HG03565 (cell line): Measurements from ENCODE around the gene TRMT2A.
A peak's percentile ranks its signal among the peaks of the same experiment; 100 is the strongest.
"Not testable (repeated sequence)": the region's sequence is repeated elsewhere in the genome, so short reads cannot be mapped to it uniquely, and the experiment has no call there.

Source experiments
- ATAC-seq: cut with Tn5 transposase; IDR thresholded peaks from one replicate; pipeline ENCODE4 v1.9.1; 2021; ENCODE audit warnings: mild to moderate bottlenecking, moderate library complexity; ENCODE audit not compliant: unreplicated experiment

Gene TRMT2A, protein sequence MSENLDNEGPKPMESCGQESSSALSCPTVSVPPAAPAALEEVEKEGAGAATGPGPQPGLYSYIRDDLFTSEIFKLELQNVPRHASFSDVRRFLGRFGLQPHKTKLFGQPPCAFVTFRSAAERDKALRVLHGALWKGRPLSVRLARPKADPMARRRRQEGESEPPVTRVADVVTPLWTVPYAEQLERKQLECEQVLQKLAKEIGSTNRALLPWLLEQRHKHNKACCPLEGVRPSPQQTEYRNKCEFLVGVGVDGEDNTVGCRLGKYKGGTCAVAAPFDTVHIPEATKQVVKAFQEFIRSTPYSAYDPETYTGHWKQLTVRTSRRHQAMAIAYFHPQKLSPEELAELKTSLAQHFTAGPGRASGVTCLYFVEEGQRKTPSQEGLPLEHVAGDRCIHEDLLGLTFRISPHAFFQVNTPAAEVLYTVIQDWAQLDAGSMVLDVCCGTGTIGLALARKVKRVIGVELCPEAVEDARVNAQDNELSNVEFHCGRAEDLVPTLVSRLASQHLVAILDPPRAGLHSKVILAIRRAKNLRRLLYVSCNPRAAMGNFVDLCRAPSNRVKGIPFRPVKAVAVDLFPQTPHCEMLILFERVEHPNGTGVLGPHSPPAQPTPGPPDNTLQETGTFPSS

DNA sequence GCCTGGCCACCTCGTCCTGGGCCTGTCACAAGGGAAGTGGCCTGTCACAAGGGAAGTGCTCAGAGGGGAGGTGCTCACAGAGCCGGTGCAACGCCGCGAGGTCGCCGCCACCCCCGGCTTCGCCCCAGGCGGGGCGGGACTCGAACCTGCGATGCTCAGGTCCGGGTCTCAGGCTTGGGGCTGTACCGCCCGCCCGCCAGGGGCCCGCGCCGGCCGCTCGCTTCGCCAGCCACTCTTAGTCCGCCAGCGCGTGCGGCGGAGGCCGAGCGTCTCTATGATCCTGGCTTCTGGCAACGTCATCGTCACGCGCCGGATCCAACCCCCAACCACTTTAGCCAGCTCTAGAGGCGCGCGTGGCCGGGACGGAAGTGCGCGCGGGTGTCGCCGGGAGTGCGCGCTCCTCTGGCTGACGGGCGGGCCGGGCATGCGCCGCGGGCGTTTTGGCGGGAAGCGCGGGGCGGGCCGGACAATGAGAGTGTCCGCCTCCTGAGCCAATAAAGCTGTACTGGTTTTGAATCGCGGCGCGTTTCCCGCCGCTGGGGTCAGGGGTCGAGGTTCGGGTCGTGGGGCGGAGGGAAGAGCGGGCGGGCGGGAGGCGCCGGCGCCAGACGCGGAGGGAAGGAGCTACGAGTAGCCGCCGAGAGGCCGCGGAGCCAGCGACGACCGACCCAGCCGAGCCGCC lies at the start of gene TRMT2A:
Gene TRMT2A, minus strand, starts transcription at position 276 of the 682 bp plus-strand sequence. CDS start 320 bp downstream, outside the sequence.
- peak; percentile 61 for ATAC-seq

DNA sequence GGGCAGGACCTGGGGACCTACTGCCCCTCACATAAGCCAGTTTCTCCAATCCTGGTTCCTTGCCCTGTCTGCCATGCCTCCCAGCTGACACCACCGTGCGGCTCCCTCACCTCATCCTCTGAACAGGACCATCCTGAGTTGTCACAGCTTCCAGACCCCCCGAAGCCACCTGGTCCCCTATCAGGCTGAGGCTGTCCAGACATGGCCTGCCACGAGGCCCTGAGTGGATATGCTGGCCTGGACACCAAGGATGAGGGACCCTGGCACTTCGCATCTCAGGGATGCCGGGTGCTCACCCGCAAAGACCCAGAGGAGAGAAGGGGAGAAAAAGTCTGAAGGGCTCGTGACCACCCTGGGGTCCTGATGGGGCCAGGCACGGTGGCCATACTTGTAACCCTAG lies 49.7 kb upstream of the TRMT2A start:
- no peak for ATAC-seq

DNA sequence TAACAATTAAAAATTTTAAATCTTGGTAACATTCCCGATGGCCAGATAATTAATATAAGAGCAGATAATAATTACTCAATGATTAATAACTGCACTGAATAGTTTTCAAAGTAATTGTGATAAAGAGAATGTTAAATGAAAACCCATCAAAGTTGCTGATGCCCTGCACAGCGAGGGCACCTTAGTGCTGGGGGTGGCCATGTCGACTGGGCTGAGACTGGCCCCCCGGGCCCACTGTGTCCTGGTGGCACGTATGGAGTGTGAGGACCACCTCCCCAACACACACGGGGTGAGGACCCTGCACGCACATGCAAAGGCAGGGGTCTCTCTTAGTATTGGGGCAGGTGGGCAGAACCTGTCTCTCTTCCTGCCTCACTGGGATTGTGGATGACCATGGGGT lies 48.9 kb upstream of the TRMT2A start:
- ATAC-seq = no peak

DNA sequence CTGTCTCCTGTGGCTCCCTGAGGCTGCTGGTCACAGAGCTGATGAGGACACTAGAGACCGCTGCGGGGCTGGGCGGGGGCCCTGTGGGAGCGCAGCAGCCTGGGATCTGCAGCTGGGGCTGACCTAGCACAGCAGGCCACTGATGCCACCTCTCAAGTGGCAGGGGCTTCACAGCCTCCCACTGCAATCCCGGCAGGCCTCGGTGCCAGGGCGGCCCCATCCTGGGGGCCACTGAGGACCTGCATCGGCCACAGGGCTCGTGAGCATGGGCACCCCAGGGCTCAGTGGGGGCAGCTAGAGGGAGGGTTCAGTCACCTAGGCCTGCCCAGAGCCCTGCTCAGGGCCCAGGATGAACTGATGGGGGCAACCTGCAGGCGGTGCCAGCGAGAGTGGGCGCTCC lies 48.4 kb upstream of the TRMT2A start:
- no peak for ATAC-seq

DNA sequence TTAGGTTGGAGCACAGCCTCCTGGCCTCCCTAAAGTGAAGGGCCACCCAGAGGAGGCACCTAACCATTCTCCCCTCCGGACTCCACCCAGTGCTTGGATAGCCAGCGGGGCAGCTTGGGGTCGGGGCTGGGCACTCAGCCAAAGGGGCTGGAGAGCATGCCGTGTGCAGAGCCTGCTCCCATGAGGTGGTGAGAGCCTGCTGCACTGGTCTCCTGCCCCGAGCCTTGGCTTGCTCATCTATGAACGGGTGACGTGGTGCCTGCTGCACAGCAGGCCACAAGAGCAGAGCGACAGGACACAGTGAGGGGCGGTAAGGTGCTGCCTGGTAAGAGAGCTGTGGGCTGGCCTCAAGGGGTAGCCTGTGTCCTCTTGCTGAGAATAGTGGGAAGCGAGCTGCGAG lies 47.8 kb upstream of the TRMT2A start:
- no peak for ATAC-seq

DNA sequence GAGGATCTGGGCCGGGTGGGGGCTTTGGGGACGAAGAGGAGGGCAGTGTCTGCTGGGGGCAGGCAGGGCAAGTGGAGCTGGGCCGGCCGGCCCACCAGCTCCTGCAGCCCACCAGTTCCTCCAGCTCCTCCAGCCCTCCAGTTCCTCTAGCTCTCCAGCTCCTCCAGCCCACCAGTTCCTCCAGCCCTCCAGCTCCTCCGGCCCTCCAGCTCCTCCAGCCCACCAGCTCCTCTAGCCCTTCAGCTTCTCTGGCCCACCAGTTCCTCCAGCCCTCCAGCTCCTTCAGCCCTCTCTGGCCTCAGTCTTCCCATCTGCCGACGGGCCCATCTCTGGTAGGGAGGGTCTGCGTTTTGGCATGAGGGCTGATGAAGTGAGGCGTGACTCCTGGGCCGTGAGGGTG lies 43.0 kb upstream of the TRMT2A start:
- no peak for ATAC-seq

DNA sequence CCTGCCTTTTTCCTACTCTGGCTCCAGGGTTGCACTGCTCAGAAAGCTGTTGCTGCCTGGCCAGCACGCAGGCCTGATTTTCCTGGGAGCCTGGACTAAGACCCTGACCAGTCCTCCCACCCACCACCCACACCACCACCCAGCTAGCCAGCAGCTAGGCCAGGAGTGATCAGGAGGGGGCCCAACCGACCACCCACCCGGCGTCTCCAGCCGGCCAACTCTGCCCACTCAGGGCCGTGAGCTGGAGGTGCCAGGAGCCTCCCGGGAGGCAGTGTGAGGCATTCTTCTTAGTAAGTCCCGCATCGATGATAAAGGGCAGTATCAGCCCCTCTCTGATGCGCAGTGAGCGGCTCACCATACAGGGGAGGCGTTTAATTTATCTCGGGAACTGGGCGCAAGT lies 42.5 kb upstream of the TRMT2A start:
- not testable (repeated sequence) for ATAC-seq

DNA sequence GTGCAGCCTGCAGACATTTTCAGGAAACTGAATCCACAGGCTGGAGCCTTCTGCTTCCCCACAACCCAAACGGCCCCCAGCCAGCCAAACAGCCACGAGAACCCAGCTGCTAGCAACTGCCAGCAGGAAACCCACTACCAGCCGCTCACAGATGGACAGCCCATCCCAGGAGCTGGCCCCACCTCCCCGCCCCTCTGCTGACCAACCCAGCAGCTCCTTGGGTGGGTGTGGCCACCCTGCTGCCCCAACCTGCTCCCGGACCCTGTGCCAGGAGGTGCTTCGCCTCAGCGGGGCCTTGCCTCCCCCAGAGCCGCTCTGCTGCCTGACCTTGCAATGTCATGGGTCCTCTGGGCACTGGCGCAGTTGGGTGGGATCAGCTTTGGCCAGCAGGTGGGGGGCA lies 42.0 kb upstream of the TRMT2A start:
- no peak for ATAC-seq

DNA sequence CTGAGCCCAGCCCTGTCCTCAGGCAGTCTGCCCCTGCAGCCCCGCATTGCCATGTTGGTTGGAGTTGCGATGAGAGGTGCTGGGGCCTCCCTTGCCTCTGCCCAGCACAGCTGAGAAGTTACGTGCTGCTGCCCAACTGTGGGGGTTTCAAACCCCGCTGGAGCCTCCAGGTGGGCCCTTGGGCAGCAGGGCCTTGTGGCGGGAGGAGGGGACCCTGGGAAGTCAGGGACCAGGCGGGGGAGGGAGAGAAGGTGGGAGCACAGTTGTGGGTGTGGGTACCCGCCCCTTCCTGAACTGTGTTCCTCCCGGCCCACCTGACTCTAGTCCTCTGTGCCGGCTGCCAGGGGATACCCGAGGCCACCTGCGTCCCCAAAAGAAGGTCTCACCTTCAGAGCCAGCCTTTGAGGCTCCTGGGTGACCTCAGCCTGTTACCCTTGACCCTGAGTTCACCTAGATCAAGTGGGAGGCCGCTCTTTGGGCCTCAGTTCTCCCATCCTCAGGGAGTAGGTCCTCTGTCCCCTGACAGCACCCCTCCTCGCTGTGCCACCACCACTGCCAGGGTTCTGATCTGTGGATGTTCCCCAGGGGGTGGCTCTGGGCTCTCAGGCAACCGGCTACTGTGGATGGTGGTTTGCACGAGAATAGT lies 41.5 kb upstream of the TRMT2A start:
- ATAC-seq = no peak

DNA sequence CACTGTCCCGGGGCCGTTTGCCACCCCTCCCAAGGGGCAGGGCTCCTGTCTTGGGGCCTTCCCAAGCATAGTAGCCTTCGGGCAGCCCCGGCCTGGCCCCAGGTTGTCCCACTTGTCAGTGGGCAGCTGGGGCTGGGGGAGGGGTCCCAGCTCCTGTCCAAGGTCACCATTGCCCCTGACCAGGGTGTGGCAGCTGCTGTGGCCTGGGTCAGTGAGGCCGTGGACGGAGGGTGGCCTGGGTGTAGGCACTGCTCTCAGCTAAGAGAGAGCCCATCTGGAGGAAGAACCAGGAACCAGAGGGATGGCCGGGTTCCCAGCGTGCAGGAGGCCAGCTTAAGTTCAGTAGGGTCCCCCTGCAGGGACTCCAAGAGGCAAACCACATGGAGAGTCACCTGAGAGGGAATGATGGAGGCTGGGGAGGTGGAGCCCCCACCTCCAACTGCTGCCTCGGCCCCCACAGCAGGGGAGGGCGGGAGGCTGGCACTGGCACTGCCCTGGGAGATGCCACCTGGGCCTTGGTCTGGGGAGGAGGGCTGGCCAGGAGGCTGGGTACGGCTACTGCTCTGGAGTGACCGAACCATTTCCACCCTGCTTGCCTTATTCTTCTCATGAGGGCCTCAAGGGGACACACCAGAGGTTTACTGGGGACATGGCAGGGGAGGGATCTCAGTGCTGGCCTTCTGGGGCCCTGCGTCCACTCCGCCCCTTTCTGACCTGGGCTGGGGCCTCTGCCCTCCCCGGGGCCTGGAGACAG lies 40.6 kb upstream of the TRMT2A start:
- no peak for ATAC-seq

DNA sequence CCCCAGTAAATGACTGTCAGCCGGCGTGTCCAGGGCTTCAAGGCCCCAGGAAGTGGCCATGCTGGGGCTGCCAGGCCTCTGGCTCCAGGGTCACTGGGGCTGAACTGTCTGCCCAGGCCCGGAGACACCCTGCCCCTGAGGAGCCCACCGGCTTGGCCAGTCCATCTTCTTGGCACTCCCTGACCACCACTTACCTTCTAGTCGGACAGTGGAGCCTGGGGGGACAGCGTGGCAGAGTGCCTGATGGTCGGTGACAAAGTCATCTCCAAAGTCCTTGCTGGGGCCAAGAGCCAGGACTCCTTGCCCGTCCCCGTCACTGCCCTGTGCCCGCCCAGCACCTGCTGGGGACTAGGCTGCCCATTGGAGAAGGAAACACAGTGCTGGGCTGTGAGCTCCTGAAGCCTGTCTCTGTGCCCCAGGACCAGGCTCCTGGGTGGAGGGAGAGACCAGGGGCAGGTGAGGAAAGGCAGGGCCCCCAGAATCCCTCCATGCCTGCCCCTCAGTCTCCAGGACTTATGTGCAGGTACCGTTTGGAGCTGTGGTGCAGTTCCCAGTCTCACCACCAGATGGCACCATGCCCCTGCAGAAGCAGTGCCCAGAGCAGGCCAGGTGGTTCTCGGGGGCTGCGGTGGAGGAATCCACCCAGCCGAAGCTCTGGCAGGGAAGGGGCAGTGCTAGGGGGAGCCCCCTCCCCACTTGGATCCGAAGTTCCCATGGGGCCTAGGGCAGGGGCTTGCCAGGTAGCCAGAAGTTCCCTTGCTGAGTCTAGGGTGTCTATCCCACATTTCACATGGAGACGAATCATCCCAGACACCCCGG lies 39.8 kb upstream of the TRMT2A start:
- ATAC-seq = no peak

DNA sequence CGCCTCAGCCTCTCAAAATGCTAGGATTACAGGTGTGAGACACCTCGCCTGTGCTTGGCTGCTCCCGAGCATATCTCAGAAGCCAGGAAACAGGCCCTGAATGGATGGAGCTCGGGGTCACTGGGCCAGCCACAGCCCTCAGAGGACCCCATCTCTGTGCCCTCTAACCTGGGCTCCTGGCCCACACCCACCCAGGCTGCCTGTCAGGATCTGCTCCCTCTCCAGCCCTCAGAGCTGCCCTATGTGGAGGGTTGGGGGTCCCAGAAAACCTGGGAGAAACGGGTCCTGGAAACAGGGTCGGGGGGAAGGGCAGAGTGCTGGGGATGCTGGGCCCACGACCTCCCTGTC lies 39.0 kb upstream of the TRMT2A start:
- ATAC-seq = no peak

DNA sequence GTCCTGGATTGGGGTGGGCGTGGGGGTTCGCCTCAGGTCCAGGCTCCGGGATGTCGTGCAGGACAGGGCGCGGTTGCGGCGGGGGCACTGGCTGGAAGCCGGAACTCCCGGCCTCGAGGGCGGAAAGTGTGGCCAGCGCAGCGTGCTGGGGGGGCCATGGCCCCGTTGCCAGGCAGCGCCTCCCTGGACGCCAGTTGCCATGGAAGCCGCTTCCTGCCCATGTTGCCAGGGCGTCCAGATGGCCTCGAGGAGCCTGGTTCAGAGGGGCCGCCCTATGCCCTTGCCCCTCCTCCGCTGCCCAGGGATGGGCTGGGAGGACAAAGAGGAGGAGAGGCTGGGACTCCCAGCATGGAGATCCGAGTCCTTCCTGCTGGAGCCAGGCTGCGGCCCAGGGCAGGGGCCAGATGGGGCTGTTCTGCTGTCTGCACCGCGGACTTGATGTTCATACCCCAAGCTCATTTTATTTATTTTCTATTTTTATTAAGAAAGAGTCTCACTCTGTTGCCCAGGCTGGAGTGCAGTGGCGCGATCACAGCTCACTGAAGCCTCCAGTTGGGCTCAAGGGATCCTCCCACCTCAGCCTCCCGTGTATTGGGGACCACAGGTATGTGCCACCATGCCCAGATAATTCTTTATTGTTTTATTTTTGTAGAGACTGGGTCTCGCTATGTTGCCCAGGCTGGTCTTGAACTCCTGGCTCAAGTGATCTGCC lies 38.5 kb upstream of the TRMT2A start:
- ATAC-seq = no peak

DNA sequence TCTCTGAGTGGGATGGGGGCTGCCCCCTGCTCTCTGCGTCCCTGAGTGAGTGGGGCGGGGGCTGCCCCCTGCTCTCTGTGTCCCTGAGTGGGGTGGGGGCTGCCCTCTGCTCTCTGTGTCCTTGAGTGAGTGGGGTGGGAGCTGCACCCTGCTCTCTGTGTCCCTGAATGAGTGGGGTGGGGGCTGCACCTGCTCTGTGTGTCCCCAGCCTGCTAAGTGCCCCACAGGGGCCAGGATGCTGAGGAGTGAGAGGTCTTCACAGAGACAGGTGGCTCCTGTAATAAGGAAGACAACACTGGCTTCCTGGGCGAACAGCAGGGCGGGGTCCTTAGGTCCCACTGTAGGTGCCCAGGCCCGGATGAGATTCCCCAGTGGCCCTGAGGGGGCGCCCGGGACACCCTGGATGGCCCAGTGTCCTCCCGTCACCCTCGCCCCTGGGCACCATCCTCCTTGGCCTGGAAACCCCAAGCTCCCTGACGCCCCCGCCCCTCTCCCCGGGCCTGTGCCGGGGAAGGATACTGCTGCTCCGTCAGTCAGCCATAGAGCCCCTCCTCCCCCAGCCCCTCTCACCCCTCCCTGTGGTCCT lies 37.7 kb upstream of the TRMT2A start:
- ATAC-seq = no peak

DNA sequence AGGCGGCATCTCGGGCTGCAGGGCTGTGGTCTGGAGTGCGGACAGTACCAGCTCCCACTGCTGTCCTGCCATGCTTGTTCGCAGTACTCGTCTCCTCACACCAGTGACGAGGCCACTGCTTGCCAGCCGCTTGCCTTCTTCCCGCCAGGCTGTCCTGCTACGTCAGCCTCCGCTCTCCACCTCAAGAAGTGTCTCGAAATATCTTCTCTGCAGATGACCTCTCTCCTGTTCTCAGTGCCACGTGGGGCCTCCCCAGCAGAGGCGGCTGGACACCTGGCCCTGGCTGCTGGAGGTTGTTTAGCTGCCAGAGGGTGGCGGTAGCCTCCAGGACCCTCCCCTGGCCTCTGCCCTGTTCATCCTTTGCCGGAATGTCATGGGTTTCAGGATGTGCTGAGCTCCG lies 36.9 kb upstream of the TRMT2A start:
- ATAC-seq = no peak

DNA sequence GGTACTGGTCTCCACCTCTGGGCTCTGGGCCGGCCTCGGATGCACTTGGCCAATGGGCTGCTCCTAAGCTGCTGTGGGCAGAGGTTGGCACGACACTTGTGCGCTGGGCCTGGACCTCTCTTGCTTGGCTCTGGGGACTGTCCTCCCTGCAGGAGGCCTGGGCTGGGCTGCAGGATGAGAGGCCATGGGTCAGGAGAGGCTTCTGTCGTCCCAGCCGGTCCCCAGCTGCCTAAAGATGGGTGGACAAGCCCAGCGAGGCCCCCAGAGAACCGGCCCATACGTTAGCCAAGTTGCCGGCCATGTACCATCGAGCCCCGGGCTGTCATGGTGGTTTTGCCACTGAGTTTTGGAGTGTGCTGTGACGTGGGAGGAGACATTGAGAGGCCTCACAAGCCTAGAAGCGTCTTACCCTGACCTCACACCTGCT lies 35.5 kb upstream of the TRMT2A start:
- no peak for ATAC-seq

DNA sequence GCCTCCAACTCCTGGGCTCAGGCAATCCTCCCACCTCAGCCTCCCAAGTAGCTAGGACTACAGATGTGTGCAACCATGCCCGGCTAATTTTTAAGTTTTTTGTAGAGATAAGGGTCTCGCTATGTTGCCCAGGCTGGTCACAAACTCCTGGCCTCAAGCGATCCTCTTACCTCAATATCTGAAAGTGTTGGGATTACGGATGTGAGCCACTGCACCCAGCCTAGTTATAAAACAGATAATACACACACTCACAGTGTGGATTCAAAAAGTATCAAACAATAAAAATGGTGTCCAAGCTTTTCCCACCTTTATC lies 34.2 kb upstream of the TRMT2A start:
- no peak for ATAC-seq

DNA sequence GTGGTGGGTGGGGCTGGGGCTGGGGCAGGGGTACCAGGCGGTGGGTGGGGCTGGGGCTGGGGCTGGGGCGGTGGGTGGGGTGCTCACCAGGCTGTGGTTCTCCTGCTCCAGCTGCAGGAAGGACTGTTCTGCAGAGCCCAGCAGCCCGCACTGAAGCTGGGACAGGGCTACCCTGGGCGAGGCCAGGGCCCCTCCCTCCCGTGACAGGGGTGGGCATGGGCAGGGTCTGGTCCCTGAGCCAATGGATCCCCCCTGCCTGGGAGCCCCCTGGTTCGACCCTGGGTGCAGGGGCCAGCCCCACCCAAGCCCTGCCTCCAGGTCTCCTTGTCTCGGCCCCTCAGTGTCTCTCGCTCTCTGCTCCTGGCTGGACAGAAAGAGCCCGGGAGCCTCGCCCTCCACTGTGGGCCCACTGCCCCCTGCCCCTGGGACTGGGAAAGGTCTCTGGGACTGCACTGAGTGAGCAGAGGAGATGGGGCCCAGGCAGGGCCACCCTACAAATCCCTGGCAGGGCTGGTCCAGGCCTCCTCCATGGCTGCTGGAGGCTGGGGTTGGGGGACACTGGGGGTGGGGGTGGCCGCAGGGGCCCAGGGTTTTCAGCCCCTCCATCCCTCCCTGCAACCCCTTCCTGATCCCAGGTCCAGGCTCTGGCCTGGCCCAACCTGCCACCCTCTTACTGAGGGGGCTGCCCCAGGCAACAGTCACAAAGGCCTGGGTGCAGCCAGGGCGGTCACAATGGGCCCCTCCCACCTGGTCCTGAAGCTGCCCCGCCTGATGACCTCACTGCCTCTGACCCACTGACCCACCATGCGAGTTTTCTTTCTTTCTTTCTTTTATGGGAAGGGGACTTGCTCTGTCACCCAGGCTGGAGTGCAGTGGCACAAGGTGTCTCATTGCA lies 33.6 kb upstream of the TRMT2A start, which contains the start of gene CCDC188:
Gene CCDC188, minus strand, starts transcription at position 675 of the 895 bp plus-strand sequence. Its CDS starts 69 bp downstream, at position 606.
- no peak for ATAC-seq
